ENCODE data around the gene THAP11. TPM values are rescaled to one million over a fixed set of nuclear protein-coding genes. Genes with fewer than 3 reads are reported as not detected.
A peak's percentile ranks its signal among the peaks of the same experiment; 100 is the strongest.

Gene THAP11
- total and polyA plus RNA-seq, 12 donors = 6.0 to 41.3 (median 25.5) TPM

DNA sequence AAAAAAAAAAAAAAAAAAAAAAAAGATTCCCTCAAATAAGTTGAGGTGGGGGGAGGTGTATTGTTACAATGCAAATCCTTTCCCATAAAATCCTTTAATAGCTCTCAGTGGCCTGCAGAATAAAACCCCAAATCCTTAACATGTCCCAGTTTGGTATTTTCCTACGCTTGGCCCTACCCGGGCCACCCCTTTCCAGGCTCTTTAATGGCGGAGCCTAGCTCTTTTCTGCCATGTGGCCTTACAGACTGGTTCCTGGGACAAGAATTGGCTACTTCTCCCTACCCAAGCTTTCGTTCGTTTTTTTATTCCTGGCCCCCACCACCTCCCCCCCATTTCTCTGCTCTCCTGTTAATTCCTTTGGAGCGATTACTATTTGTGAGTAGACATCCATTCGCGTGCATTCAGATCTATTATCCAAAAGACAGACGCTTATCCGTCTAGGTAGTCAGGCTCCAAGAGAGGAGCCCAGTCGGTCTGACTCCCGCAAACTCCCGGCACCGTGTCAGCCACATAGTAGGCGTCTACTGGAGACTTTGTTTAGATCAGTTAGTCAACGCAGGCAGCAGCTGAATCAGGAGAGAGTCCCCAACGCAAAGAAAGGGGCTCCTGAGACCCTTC is 813 bp upstream of the THAP11 start:
- peak in 4 of 8 donors; percentile 1 to 5 (median 2) for ATAC-seq
- intact Hi-C loops (cut with DNase I) = loop anchor here in 5 of 10 donors (5.0 to 10.0 kb wide), 6 partner anchors 34 to 317 kb away; partner anchors contain the start of genes RANBP10 (in 2 of the 5), TSNAXIP1 (in 2 of the 5), CTCF (in 1 of the 5) and PSKH1 (in 1 of the 5)
- H3K4me1 ChIP-seq = peaks cover 17 to 46% (median 42%) of the 10 kb centered on the region in 9 donors
- H3K4me3 ChIP-seq = peak overlapping the region; percentile 54 to 96 (median 89)
- WGBS, 2 donors = 39 to 47% methylated on average over 17 of the region's 17 CpGs
- peak overlapping the region; percentile 96 to 100 (median 100) for H3K27ac ChIP-seq
- DNase-seq = no peak
- H3K9me3 ChIP-seq = no peaks in the 10 kb centered on the region
- H3K36me3 ChIP-seq = no peaks in the 10 kb centered on the region
- TF ChIP-seq, protein P1, sequence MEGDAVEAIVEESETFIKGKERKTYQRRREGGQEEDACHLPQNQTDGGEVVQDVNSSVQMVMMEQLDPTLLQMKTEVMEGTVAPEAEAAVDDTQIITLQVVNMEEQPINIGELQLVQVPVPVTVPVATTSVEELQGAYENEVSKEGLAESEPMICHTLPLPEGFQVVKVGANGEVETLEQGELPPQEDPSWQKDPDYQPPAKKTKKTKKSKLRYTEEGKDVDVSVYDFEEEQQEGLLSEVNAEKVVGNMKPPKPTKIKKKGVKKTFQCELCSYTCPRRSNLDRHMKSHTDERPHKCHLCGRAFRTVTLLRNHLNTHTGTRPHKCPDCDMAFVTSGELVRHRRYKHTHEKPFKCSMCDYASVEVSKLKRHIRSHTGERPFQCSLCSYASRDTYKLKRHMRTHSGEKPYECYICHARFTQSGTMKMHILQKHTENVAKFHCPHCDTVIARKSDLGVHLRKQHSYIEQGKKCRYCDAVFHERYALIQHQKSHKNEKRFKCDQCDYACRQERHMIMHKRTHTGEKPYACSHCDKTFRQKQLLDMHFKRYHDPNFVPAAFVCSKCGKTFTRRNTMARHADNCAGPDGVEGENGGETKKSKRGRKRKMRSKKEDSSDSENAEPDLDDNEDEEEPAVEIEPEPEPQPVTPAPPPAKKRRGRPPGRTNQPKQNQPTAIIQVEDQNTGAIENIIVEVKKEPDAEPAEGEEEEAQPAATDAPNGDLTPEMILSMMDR (IDR thresholded peaks at IDR 0.05) = no peak
- H3K27me3 ChIP-seq = no peaks in the 10 kb centered on the region

DNA sequence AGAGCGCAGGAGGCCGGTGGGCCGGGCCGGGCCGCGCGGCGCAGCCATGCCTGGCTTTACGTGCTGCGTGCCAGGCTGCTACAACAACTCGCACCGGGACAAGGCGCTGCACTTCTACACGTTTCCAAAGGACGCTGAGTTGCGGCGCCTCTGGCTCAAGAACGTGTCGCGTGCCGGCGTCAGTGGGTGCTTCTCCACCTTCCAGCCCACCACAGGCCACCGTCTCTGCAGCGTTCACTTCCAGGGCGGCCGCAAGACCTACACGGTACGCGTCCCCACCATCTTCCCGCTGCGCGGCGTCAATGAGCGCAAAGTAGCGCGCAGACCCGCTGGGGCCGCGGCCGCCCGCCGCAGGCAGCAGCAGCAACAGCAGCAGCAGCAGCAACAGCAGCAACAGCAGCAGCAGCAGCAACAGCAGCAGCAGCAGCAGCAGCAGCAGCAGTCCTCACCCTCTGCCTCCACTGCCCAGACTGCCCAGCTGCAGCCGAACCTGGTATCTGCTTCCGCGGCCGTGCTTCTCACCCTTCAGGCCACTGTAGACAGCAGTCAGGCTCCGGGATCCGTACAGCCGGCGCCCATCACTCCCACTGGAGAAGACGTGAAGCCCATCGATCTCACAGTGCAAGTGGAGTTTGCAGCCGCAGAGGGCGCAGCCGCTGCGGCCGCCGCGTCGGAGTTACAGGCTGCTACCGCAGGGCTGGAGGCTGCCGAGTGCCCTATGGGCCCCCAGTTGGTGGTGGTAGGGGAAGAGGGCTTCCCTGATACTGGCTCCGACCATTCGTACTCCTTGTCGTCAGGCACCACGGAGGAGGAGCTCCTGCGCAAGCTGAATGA is 606 bp downstream of the THAP11 start:
- Histone ChIP-seq H3K36me3 (no peaks in the 10 kb centered on the region), H3K27ac (peak overlapping the region; percentile 96 to 100 (median 100)), H3K27me3 (no peaks in the 10 kb centered on the region), H3K4me3 (peak overlapping the region; percentile 57 to 96 (median 89)), H3K9me3 (no peaks in the 10 kb centered on the region), H3K4me1 (peaks cover 17 to 51% (median 45%) of the 10 kb centered on the region in 9 donors)
- TF ChIP-seq, protein P1 (IDR thresholded peaks at IDR 0.05) = peak in 6 of 9 donors; percentile 10 to 47 (median 36)
- DNase-seq (peak; percentile 51 to 67), ATAC-seq (peak in 6 of 8 donors; percentile 0 to 23 (median 4))
- 0% methylated on average over 55 to 67 of the region's 67 CpGs for WGBS, 2 donors
- intact Hi-C loops (cut with DNase I) = loop anchor here in 5 of 10 donors (2.0 to 10.0 kb wide), 7 partner anchors 30 to 318 kb away; partner anchors contain the start of genes RANBP10 (in 2 of the 5), TSNAXIP1 (in 2 of the 5), CTCF (in 1 of the 5) and EDC4 (in 1 of the 5)

DNA sequence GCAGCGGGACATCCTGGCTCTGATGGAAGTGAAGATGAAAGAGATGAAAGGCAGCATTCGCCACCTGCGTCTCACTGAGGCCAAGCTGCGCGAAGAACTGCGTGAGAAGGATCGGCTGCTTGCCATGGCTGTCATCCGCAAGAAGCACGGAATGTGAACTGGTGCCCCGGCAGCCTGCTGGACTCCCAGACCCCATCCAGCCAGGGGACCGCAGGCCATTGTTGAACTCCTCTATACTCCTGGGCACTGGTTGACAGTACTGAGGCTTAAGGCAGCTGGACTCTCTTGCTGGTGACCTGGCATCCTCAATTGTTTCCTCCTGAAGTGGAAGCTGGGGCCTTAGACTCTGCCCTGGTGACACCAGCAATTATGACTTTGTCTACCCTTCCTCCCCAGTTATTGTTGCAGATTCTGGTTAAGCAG is 1.2 kb downstream of the THAP11 start:
- Histone ChIP-seq H3K27me3 (no peaks in the 10 kb centered on the region), H3K36me3 (no peaks in the 10 kb centered on the region), H3K9me3 (no peaks in the 10 kb centered on the region), H3K4me1 (peaks cover 20 to 57% (median 52%) of the 10 kb centered on the region in 9 donors), H3K27ac (peak overlapping the region in 9 of 10 donors; percentile 96 to 100 (median 100)), H3K4me3 (peak overlapping the region; percentile 57 to 96 (median 89))
- DNase-seq (no peak), ATAC-seq (no peak)
- TF ChIP-seq, protein P1 (IDR thresholded peaks at IDR 0.05) = no peak
- intact Hi-C loops (cut with DNase I) = loop anchor here in 5 of 10 donors (2.0 to 10.0 kb wide), 7 partner anchors 29 to 319 kb away; partner anchors contain the start of genes RANBP10 (in 2 of the 5), TSNAXIP1 (in 2 of the 5), CTCF (in 1 of the 5) and EDC4 (in 1 of the 5)
- 7 to 11% methylated on average over 11 of the region's 11 CpGs for whole genome bisulfite sequencing, 2 donors

DNA sequence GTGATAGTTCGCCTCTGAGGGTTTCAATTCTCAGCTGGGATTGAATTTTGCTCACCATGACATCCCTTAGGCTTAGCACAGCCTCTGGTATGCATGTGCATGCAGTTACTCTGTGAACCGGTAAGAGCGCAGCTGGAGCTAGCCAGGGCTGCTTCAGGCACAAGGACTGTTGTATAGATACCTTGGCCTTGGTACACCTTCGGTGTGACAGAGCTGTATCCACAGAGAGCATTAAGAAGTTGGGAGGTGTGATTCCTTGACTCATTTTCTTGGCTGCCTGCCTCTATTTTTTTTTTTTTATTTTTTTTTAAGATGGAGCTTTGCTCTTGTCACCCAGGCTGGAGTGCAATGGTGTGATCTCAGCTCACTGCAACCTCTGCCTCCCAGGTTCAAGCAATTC is 2.4 kb downstream of the THAP11 start:
- Histone ChIP-seq H3K27ac (peak overlapping the region in 7 of 10 donors; percentile 0 to 100 (median 97)), H3K4me3 (peak overlapping the region in 4 of 10 donors; percentile 89 to 96 (median 94)), H3K9me3 (no peaks in the 10 kb centered on the region), H3K4me1 (peaks cover 21 to 68% (median 60%) of the 10 kb centered on the region in 9 donors), H3K27me3 (no peaks in the 10 kb centered on the region), H3K36me3 (no peaks in the 10 kb centered on the region)
- WGBS, 2 donors = 62 to 65% methylated on average over 4 of the region's 4 CpGs
- no peak for DNase-seq
- TF ChIP-seq, protein P1 (IDR thresholded peaks at IDR 0.05) = peak in 1 of 9 donors; percentile 6
- ATAC-seq = no peak
- intact Hi-C loops (cut with DNase I) = loop anchor here in 5 of 10 donors (5.0 to 10.0 kb wide), 6 partner anchors 33 to 320 kb away; partner anchors contain the start of genes RANBP10 (in 2 of the 5), TSNAXIP1 (in 2 of the 5), CTCF (in 1 of the 5) and PSKH1 (in 1 of the 5)

Data from heart right ventricle (tissue), 16 donors.